ENCODE results near the gene SLC30A7. TPM values are rescaled to one million over a fixed set of nuclear protein-coding genes. Genes with fewer than 3 reads are reported as not detected.
A peak's percentile ranks its signal among the peaks of the same experiment; 100 is the strongest.

SLC30A7 gene
- total RNA-seq, 1 donor from 2014 or later = 56.6 TPM

GRCh38 chr1:101027194-101027772 lies 131.4 kb downstream of the SLC30A7 start:
- Mint-ChIP-seq H3K36me3 (ENCODE audit: low read depth, unreplicated experiment) (no peaks in the 10 kb centered on the region), H3K27ac (ENCODE audit: unreplicated experiment) (no peak overlapping the region), H3K27me3 (ENCODE audit: low read depth, unreplicated experiment) (no peaks in the 10 kb centered on the region), H3K4me1 (ENCODE audit: low read depth, unreplicated experiment) (peaks cover 7% of the 10 kb centered on the region), H3K4me3 (ENCODE audit: unreplicated experiment) (peak overlapping the region; percentile 34), H3K9me3 (ENCODE audit: unreplicated experiment) (no peaks in the 10 kb centered on the region)
- no peak overlapping the region for H3K27ac ChIP-seq (ENCODE audit: low read depth, low read length)
- H3K9ac ChIP-seq (ENCODE audit: low read length) = no peak overlapping the region
- FAIRE-seq = no peak
- TF ChIP-seq CTCF (IDR thresholded peaks at IDR 0.05; ENCODE audit: insufficient read depth, low read depth, low read length) (no peak), EZH2 (IDR thresholded peaks at IDR 0.05; ENCODE audit: insufficient read depth, low read length) (no peak)
- peaks cover 4% of the 10 kb centered on the region for H3K36me3 ChIP-seq (ENCODE audit: insufficient read depth, low read length)
- peaks cover 4% of the 10 kb centered on the region for H3K4me1 ChIP-seq (ENCODE audit: insufficient read depth, low read length)
- no peaks in the 10 kb centered on the region for H3K27me3 ChIP-seq (ENCODE audit: insufficient read depth, low read length)
- DNase-seq (ENCODE audit: low read depth) = no peak
- peaks cover 39% of the 10 kb centered on the region for H3K79me2 ChIP-seq (ENCODE audit: insufficient read depth, low read length)
- H2AFZ ChIP-seq (ENCODE audit: low read depth, low read length) = no peak overlapping the region
- no peaks in the 10 kb centered on the region for H3K9me3 ChIP-seq (ENCODE audit: insufficient read depth, low read depth, low read length)
- H3K4me2 ChIP-seq (ENCODE audit: low read length) = no peak overlapping the region
- no peak overlapping the region for H3K4me3 ChIP-seq (ENCODE audit: insufficient read depth, low read depth, low read length)
- no peaks in the 10 kb centered on the region for H4K20me1 ChIP-seq (ENCODE audit: insufficient read depth, low read length)

- H3K36me3 Mint-ChIP-seq (ENCODE audit: low read depth, unreplicated experiment) = no peaks in the 10 kb centered on the region
- no peak for FAIRE-seq
- Histone ChIP-seq H3K9ac (ENCODE audit: low read length) (no peak overlapping the region), H3K4me1 (ENCODE audit: insufficient read depth, low read length) (peaks cover 4% of the 10 kb centered on the region), H3K9me3 (ENCODE audit: insufficient read depth, low read depth, low read length) (no peaks in the 10 kb centered on the region), H3K27me3 (ENCODE audit: insufficient read depth, low read length) (no peaks in the 10 kb centered on the region), H3K4me3 (ENCODE audit: insufficient read depth, low read depth, low read length) (no peak overlapping the region), H4K20me1 (ENCODE audit: insufficient read depth, low read length) (no peaks in the 10 kb centered on the region), H3K36me3 (ENCODE audit: insufficient read depth, low read length) (peaks cover 2% of the 10 kb centered on the region), H3K27ac (ENCODE audit: low read depth, low read length) (no peak overlapping the region), H3K79me2 (ENCODE audit: insufficient read depth, low read length) (peaks cover 37% of the 10 kb centered on the region), H3K4me2 (ENCODE audit: low read length) (no peak overlapping the region), H2AFZ (ENCODE audit: low read depth, low read length) (no peak overlapping the region)
- H3K27ac Mint-ChIP-seq (ENCODE audit: unreplicated experiment) = no peak overlapping the region
- no peaks in the 10 kb centered on the region for H3K27me3 Mint-ChIP-seq (ENCODE audit: low read depth, unreplicated experiment)
- no peak for DNase-seq (ENCODE audit: low read depth)
- TF ChIP-seq CTCF (IDR thresholded peaks at IDR 0.05; ENCODE audit: insufficient read depth, low read depth, low read length) = no peak
- TF ChIP-seq EZH2 (IDR thresholded peaks at IDR 0.05; ENCODE audit: insufficient read depth, low read length) = no peak
- no peaks in the 10 kb centered on the region for H3K9me3 Mint-ChIP-seq (ENCODE audit: unreplicated experiment)
- peaks cover 7% of the 10 kb centered on the region for H3K4me1 Mint-ChIP-seq (ENCODE audit: low read depth, unreplicated experiment)
- H3K4me3 Mint-ChIP-seq (ENCODE audit: unreplicated experiment) = no peak overlapping the region
Measured at GRCh38 chr1:101028466-101028865, 132.6 kb downstream of the SLC30A7 start.

- Histone ChIP-seq H3K4me3 (ENCODE audit: insufficient read depth, low read depth, low read length) (no peak overlapping the region), H3K4me2 (ENCODE audit: low read length) (no peak overlapping the region), H2AFZ (ENCODE audit: low read depth, low read length) (no peak overlapping the region), H3K27ac (ENCODE audit: low read depth, low read length) (no peak overlapping the region), H3K36me3 (ENCODE audit: insufficient read depth, low read length) (no peaks in the 10 kb centered on the region), H3K79me2 (ENCODE audit: insufficient read depth, low read length) (peaks cover 32% of the 10 kb centered on the region), H3K4me1 (ENCODE audit: insufficient read depth, low read length) (peaks cover 4% of the 10 kb centered on the region), H3K27me3 (ENCODE audit: insufficient read depth, low read length) (no peaks in the 10 kb centered on the region), H3K9ac (ENCODE audit: low read length) (no peak overlapping the region), H3K9me3 (ENCODE audit: insufficient read depth, low read depth, low read length) (no peaks in the 10 kb centered on the region), H4K20me1 (ENCODE audit: insufficient read depth, low read length) (no peaks in the 10 kb centered on the region)
- H3K36me3 Mint-ChIP-seq (ENCODE audit: low read depth, unreplicated experiment) = no peaks in the 10 kb centered on the region
- no peaks in the 10 kb centered on the region for H3K9me3 Mint-ChIP-seq (ENCODE audit: unreplicated experiment)
- TF ChIP-seq CTCF (IDR thresholded peaks at IDR 0.05; ENCODE audit: insufficient read depth, low read depth, low read length) (no peak), EZH2 (IDR thresholded peaks at IDR 0.05; ENCODE audit: insufficient read depth, low read length) (no peak)
- peaks cover 7% of the 10 kb centered on the region for H3K4me1 Mint-ChIP-seq (ENCODE audit: low read depth, unreplicated experiment)
- H3K27me3 Mint-ChIP-seq (ENCODE audit: low read depth, unreplicated experiment) = no peaks in the 10 kb centered on the region
- no peak overlapping the region for H3K4me3 Mint-ChIP-seq (ENCODE audit: unreplicated experiment)
- no peak for DNase-seq (ENCODE audit: low read depth)
- FAIRE-seq = no peak
- no peak overlapping the region for H3K27ac Mint-ChIP-seq (ENCODE audit: unreplicated experiment)
Measured at GRCh38 chr1:101029184-101029583, 133.3 kb downstream of the SLC30A7 start.
